ENCODE results near the gene KRTAP6-2. TPM values are rescaled to one million over a fixed set of nuclear protein-coding genes. Genes with fewer than 3 reads are reported as not detected.

KRTAP6-2 gene
- total and polyA plus RNA-seq, 7 donors = not detected

DNA sequence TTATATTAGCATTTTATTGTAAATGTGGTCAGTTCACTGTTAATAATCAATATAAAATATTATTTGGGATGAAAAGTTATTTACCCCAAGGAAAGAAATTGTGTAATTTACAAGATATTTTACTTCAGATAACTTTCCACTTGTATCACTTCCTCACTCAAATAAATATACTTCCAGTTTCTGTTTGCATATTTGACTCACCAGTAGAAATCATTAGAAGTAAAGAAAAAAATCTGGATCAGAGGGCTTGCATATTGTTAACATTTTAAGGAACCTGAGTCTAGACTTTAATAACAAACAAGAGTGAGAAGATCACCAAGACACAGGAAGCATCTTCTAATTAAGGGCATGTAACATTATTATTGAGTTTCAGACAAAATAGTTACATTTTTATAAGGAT lies 21.4 kb upstream of the KRTAP6-2 start:
- no peaks in the 10 kb centered on the region for H3K4me1 ChIP-seq
- H3K36me3 ChIP-seq (ENCODE audit: insufficient read depth in 1 of 2, low read depth in 1 of 2) = no peaks in the 10 kb centered on the region
- H3K9me3 ChIP-seq = no peaks in the 10 kb centered on the region
- ATAC-seq = no peak
- no peaks in the 10 kb centered on the region for H3K27me3 ChIP-seq (ENCODE audit: insufficient read depth in 3 of 3, low read length in 2 of 3)
- H3K27ac ChIP-seq = no peak overlapping the region
- H3K4me3 ChIP-seq = no peak overlapping the region
- no peak for DNase-seq
- TF ChIP-seq, protein P1, sequence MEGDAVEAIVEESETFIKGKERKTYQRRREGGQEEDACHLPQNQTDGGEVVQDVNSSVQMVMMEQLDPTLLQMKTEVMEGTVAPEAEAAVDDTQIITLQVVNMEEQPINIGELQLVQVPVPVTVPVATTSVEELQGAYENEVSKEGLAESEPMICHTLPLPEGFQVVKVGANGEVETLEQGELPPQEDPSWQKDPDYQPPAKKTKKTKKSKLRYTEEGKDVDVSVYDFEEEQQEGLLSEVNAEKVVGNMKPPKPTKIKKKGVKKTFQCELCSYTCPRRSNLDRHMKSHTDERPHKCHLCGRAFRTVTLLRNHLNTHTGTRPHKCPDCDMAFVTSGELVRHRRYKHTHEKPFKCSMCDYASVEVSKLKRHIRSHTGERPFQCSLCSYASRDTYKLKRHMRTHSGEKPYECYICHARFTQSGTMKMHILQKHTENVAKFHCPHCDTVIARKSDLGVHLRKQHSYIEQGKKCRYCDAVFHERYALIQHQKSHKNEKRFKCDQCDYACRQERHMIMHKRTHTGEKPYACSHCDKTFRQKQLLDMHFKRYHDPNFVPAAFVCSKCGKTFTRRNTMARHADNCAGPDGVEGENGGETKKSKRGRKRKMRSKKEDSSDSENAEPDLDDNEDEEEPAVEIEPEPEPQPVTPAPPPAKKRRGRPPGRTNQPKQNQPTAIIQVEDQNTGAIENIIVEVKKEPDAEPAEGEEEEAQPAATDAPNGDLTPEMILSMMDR (IDR thresholded peaks at IDR 0.05) = no peak
- intact Hi-C loops (cut with DNase I) = no loop called here

DNA sequence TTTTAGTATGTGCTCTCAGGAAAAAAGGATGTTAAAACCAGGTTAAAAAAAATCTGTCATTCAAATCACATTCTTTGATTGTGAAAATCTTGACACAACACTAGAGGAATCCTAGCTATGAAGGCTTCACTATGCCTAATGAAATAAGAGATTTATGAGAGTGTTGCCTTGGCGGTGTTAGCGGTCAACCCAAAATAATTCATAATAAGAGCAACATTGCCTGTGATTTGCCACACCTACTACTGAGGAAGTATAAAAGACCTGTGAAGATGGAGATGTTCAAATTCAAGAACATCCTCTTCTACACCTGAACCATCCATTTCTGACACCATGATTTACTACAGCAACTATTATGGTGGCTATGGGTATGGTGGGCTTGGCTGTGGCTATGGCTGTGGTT lies 17.4 kb upstream of the KRTAP6-2 start, which contains the start of gene KRTAP20-1:
Gene KRTAP20-1 (plus strand): TSS at position 301 of the 400 bp plus-strand sequence. CDS start 30 bp downstream, at position 331.
- 88 to 96% (median 92%) methylated on average over 2 of the region's 2 CpGs for WGBS, 3 donors
- H3K4me1 ChIP-seq = no peaks in the 10 kb centered on the region
- TF ChIP-seq, protein P1 (IDR thresholded peaks at IDR 0.05) = no peak
- H3K36me3 ChIP-seq (ENCODE audit: insufficient read depth in 1 of 2, low read depth in 1 of 2) = no peaks in the 10 kb centered on the region
- H3K27ac ChIP-seq = no peak within 1 kb of the TSS
- H3K9me3 ChIP-seq = no peaks in the 10 kb centered on the region
- no peak within 1 kb of the TSS for H3K4me3 ChIP-seq
- DNase-seq (no peak), ATAC-seq (no peak)
- intact Hi-C loops (cut with DNase I) = no loop called here
- no peaks in the 10 kb centered on the region for H3K27me3 ChIP-seq (ENCODE audit: insufficient read depth in 3 of 3, low read length in 2 of 3)

DNA sequence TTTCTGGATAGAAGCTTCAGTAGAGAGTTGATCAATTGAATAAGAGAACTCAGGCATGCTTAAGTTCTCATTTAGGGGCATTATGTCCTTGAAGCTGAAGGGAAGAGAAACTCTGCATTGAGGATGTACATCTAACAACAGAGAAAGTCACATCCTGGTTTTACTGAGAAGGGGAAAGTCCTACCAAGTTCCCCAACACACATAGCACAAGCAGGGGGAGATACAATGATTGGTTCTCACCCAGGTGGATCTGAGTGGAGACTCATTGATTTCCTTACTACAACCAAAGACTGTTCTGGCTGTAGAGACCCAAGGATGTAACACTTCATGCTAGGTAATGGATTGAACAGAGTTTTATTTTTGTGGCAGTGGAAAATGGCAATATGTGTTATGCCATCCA lies 16.5 kb upstream of the KRTAP6-2 start:
- TF ChIP-seq, protein P1 (IDR thresholded peaks at IDR 0.05) = no peak
- Histone ChIP-seq H3K4me1 (no peaks in the 10 kb centered on the region), H3K4me3 (no peak overlapping the region), H3K36me3 (ENCODE audit: insufficient read depth in 1 of 2, low read depth in 1 of 2) (no peaks in the 10 kb centered on the region), H3K27ac (no peak overlapping the region), H3K27me3 (ENCODE audit: insufficient read depth in 3 of 3, low read length in 2 of 3) (no peaks in the 10 kb centered on the region), H3K9me3 (no peaks in the 10 kb centered on the region)
- DNase-seq (no peak), ATAC-seq (no peak)
- intact Hi-C loops (cut with DNase I) = no loop called here

DNA sequence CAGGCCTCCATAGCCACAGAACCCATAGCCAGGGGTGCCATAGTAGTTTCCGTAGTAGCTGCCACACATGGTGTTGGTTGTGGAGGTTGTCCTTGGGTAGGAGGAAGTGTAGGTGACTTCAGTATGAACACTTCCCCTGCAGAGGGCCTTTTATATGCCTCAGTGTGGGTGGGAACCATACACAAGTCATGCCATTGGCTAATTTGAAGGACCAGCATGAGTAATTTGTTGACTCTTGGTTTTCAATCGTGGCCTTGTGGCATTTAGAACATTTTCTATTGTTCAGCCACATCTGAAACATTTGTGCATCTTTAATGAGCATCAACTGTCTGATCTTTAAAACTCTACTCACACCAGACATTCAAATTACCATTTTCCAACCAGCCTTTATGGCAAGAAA lies 15.1 kb upstream of the KRTAP6-2 start, which contains the start of gene KRTAP6-1:
Gene KRTAP6-1 (minus strand): TSS at position 95 of the 400 bp plus-strand sequence. CDS start 26 bp downstream, at position 69.
- no peak within 1 kb of the TSS for H3K4me3 ChIP-seq
- intact Hi-C loops (cut with DNase I) = no loop called here
- H3K9me3 ChIP-seq = no peaks in the 10 kb centered on the region
- H3K4me1 ChIP-seq = no peaks in the 10 kb centered on the region
- no peaks in the 10 kb centered on the region for H3K36me3 ChIP-seq (ENCODE audit: insufficient read depth in 1 of 2, low read depth in 1 of 2)
- no peak within 1 kb of the TSS for H3K27ac ChIP-seq
- 72 to 75% (median 73%) methylated on average over 2 of the region's 2 CpGs for WGBS, 3 donors
- H3K27me3 ChIP-seq (ENCODE audit: insufficient read depth in 3 of 3, low read length in 2 of 3) = no peaks in the 10 kb centered on the region
- no peak for DNase-seq
- ATAC-seq = no peak
- TF ChIP-seq, protein P1 (IDR thresholded peaks at IDR 0.05) = no peak

DNA sequence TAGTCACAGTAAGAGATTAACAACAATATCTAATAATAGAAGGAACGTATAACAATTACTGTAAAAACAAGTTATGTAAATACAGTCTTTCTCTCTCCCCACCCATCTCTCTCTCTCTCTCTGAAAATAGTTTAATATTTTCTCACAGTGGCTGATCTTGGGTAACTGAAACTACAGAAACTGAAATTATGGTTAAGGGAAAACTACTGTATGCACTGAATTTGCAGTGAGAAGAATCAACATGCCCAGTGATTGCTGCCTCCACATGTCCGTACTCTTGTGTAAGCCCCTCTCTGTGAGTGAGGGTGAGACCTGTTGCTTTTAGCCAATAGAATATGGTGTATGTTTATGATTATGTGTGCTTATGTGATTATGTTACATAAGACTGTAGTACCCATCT lies 13.4 kb upstream of the KRTAP6-2 start:
- H3K27ac ChIP-seq = no peak overlapping the region
- no peaks in the 10 kb centered on the region for H3K27me3 ChIP-seq (ENCODE audit: insufficient read depth in 3 of 3, low read length in 2 of 3)
- no peak overlapping the region for H3K4me3 ChIP-seq
- DNase-seq (no peak), ATAC-seq (no peak)
- H3K9me3 ChIP-seq = no peaks in the 10 kb centered on the region
- TF ChIP-seq, protein P1 (IDR thresholded peaks at IDR 0.05) = no peak
- H3K36me3 ChIP-seq (ENCODE audit: insufficient read depth in 1 of 2, low read depth in 1 of 2) = no peaks in the 10 kb centered on the region
- WGBS, 3 donors = 83 to 92% (median 87%) methylated on average over 2 of the region's 2 CpGs
- intact Hi-C loops (cut with DNase I) = no loop called here
- no peaks in the 10 kb centered on the region for H3K4me1 ChIP-seq
